ENCODE measurements around the gene POF1B.
A peak's percentile ranks its signal among the peaks of the same experiment; 100 is the strongest.

Gene POF1B

DNA sequence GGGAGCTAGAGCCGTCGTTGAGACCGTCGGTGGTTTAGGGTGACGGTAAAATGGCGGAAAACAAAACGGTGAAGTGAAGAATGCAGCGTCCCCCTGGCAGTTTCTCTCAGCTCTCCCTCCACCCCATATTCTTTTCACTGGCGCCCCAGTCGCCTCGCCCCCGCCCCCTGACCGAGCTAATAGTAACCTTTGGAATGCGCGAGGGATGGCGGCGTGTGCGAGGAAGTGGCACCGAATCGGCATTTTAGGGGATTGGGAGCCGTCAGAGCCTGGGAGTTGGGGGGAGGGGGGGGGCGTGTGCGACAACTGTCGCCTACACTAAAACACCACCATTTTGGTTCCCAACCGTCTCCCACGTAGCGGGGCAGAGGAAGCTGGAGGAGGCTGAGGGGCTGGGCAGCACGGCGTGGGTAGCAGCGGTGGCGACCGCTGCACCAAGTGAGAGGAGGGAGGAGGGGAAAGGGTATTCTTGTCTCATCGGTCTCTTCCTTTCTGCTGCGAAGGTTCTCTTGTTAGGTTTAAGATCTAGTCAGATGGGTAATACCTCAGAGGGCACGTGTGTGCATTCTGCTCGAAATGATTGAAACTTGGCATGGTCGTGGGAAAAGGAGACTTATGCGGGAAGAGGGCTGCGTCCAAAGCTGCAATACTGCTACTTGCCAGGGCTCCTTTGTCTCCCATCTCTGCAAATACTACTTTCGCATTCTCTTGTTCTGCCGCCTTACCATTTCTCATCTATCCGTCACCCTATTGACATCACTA, 134.8 kb downstream of the POF1B start:
- H3K27me3 ChIP-seq = peaks cover 38% of the 10 kb centered on the region
- no peak for TF ChIP-seq CTCF (IDR thresholded peaks at IDR 0.05)
- H3K36me3 ChIP-seq = no peaks in the 10 kb centered on the region
- no peak overlapping the region for H3K27ac ChIP-seq
- H3K4me1 ChIP-seq (ENCODE audit: control insufficient read depth in 1 of 2, insufficient read depth in 1 of 2, low read depth in 1 of 2, low read length in 1 of 2) = peaks cover 0 to 9% of the 10 kb centered on the region in 2 experiments
- no peaks in the 10 kb centered on the region for H3K9me3 ChIP-seq
- peak overlapping the region; percentile 14 to 31 for H3K4me3 ChIP-seq (ENCODE audit: low read depth in 1 of 2, low read length in 1 of 2)

DNA sequence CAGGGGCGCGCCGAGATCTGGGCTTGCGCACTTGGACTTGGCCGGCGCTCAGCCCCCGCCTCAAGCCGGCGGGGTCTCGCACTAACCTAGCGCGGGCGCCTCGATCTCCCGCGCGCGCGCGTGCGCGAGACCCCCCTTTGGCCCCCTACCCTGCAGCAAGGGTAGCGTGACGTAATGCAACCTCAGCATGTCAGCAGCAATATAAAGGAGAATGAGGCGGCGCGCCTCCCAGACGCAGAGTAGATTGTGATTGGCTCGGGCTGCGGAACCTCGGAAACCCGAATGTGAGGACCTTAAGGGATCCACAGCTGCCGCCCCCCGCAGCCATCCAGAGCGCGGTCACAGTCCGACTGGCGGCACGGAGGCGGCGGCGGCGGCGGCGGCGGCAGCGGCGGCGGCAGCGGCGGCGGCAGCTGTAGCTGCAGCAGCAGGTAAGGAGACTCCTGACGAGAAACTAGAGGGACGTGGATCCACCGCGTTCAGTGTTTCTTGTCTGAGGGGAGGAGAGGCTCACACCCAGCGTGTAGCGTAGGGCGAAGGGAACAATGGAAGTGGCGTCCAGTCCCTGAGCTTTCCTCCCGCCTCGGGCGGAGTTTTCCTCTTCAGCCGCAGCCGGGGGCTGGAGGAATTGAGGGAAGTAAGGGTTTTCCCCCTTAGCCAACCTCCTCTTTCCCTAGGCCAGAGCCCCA, 135.6 kb downstream of the POF1B start, which contains the start of the genes SATL1 and ZNF711:
SATL1 (minus strand) TSS at position 19 of the 689 bp plus-strand sequence. CDS start 134,811 bp downstream, outside the sequence.
ZNF711 (plus strand) TSS at position 231 of the 689 bp plus-strand sequence. CDS start 3,582 bp downstream, outside the sequence.
- H3K27me3 ChIP-seq = peaks cover 38% of the 10 kb centered on the region
- no peak within 1 kb of the TSS for H3K27ac ChIP-seq
- H3K36me3 ChIP-seq = no peaks in the 10 kb centered on the region
- no peak for TF ChIP-seq CTCF (IDR thresholded peaks at IDR 0.05)
- H3K9me3 ChIP-seq = no peaks in the 10 kb centered on the region
- peaks cover 0 to 9% of the 10 kb centered on the region in 2 experiments for H3K4me1 ChIP-seq (ENCODE audit: control insufficient read depth in 1 of 2, insufficient read depth in 1 of 2, low read depth in 1 of 2, low read length in 1 of 2)
- H3K4me3 ChIP-seq (ENCODE audit: low read depth in 1 of 2, low read length in 1 of 2) = peak within 1 kb of the TSS; percentile 14 to 31

DNA sequence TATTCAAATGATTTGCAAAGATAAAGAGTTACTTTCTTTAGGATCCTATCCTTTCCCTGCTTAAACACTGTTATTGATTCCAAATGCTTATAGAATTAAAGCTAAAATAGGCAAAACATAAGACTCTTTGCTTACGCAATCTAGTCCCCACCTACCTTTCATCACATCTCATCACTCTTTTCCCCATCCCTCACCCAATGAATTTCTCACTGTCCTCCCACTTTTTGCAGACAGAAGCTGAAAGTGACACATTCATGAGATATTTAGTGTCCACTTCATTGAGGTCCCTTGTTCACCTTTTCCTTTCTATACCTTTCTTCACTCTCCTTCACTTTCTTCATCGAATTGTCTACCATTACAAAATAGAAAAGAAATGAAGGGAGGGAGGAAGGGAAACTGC, 136.3 kb downstream of the POF1B start:
- Histone ChIP-seq H3K4me3 (ENCODE audit: low read depth in 1 of 2, low read length in 1 of 2) (no peak overlapping the region), H3K36me3 (no peaks in the 10 kb centered on the region), H3K27ac (no peak overlapping the region), H3K27me3 (peaks cover 38% of the 10 kb centered on the region), H3K9me3 (no peaks in the 10 kb centered on the region), H3K4me1 (ENCODE audit: control insufficient read depth in 1 of 2, insufficient read depth in 1 of 2, low read depth in 1 of 2, low read length in 1 of 2) (peaks cover 0 to 9% of the 10 kb centered on the region in 2 experiments)
- no peak for TF ChIP-seq CTCF (IDR thresholded peaks at IDR 0.05)
